Stimulated activated CD4-positive, alpha-beta T cell treated with anti-CD3 and anti-CD28 coated beads, Interleukin-4, amount 100 ng/mL, for 4 hours (primary cell): ENCODE data around the gene PRPSAP1.
A peak's percentile ranks its signal among the peaks of the same experiment; 100 is the strongest.
"Not testable (repeated sequence)": the region's sequence is repeated elsewhere in the genome, so short reads cannot be mapped to it uniquely, and the experiment has no call there.

Source experiments
- DNase-seq, 2 experiments: peaks; one replicate each; pipeline ENCODE4 v3.0.0-alpha.2; 2020

Gene PRPSAP1

DNA sequence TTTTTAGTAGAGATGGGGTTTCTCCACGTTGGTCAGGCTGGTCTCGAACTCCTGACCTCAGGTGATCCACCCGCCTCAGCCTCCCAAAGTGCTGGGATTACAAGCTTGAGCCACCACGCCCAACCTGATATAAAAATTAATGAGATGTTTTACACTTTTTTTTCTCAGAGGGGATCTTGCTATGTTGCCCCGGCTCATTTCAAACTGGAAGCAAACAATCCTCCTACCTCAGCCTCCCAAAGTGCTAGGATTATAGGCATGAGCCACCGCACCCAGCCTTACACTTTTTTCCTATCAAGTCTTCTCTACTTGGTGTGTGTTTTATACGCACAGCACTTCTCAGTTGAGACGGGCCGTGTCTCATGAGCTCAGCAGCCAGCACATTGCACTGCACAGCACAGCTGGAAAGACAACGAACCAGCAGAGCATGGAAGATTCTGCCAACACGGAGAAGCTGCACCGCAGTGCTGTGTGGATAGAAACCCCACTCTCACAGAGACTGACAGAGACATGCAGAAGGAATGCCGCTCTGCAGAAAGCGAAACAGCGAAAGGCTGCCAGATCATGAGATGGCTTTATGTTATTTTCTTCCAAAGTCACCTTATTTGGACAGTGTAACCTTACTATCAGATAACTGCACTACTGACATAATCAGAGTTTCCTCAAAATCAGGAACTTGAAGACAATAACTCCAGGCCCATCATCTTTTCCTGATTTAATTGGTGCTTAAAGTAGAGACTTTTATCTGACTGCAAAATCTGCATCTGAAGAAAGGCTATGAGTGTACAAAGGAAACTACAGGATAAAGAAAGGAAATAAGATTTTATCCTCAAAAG, 39.1 kb downstream of the PRPSAP1 start:
- no peak for DNase-seq

DNA sequence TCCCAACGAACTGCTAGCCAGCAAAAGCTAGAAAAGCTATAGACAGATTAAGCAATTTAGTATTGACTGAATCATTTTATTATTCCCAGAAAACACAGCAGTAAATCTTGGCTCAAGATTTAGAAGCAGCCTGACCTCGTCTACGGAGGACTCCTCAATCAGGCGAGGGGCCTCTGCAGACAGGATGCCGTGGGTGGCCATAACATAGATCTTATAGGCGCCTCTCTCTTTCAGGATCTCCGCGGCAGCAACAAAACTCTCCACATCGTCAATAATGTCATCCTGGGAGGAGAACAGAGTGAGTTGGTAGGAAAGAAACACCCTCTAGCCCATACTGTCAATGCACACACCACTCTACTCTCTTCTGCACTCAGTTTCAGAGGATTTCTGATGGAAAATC, 41.0 kb downstream of the PRPSAP1 start:
- DNase-seq: no peak

DNA sequence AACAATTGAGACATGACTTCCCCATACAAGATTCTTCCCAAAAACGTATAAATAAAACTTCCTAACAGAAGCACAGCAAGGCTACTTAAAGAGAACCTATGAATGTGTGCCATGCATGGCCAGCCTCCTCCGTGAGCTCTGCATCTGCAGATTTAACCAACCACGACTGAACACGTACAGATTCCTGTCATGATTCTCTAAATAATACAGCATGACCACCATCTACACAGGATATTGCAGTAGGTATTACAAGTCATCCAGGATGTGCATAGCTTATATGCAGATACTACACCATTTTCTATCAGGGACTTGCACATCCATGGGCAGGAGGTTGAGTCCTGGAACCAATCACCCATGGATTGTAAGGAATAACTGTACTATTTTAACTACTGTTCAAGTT, 44.3 kb downstream of the PRPSAP1 start:
- DNase-seq: no peak

DNA sequence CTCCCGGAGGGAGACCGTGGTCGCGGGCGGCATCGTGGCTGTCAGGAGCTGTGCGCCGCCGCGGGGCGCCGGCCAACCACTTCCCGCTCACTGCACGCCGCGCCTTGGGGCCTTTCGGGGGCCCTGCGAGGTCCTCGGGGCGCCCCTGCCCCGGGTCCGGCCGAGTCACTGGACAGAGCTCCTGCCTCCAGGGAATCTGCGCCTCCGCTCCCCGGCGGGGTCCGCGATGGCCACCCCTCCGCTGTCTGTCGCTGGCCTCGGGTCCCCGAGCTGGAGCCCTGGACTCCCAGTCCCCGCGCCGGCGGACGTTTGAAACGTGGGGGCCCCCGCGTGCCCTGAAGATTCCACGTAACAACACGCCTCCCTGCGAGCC, 45.8 kb downstream of the PRPSAP1 start, which contains the start of gene QRICH2:
TSS of gene QRICH2 (minus strand) at position 311 of the 373 bp plus-strand sequence. CDS start at position 33, 278 bp downstream.
- DNase-seq: no peak

DNA sequence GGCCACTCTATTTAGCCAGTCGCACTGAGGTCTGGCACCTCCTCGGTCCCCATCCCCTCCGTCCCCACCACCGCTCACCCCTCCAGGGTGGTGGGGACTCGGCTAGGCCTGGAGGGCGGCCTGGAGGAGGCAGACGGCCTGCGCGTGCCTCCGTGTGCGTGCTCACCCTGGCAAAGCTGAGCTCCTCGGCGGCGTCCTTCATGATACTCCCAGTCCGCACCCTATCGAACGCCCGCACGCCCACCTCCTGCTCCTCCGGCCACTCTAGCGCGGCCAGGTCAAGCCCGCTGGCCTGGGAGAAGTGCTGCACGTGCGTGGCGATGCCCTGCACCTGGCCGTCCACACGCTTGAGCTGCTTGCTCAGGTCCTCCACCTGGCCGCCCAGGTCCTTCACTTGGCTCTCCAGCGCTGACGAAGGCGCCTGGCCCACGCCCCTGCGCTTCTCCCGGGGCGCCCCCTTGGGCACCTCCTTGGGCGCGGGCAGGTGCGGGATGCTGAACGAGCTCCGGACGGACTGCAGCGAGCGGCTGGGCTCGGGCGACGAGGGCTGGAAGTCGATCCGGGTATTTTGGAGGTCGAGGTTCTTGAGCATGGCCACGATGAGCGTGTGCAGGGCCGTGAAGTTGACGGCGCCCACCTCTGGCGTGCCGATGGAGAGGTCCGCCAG, 46.3 kb downstream of the PRPSAP1 start:
- DNase-seq: no peak

DNA sequence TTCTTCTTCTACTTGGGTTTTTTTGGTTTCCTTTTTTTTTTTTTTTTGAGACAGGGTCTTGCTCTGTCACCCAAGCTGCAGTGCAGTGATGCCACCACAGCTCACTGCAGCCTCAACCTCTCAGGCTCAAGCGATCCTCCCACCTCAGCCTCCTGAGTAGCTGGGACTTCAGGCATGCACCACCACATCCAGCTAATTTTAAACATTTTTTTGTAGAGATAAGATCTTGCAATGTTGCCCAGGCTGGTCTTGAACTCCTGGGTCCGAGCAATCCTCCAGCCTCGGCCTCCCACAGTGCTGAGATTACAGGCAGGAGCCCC, 48.6 kb downstream of the PRPSAP1 start:
- not testable (repeated sequence) for DNase-seq

DNA sequence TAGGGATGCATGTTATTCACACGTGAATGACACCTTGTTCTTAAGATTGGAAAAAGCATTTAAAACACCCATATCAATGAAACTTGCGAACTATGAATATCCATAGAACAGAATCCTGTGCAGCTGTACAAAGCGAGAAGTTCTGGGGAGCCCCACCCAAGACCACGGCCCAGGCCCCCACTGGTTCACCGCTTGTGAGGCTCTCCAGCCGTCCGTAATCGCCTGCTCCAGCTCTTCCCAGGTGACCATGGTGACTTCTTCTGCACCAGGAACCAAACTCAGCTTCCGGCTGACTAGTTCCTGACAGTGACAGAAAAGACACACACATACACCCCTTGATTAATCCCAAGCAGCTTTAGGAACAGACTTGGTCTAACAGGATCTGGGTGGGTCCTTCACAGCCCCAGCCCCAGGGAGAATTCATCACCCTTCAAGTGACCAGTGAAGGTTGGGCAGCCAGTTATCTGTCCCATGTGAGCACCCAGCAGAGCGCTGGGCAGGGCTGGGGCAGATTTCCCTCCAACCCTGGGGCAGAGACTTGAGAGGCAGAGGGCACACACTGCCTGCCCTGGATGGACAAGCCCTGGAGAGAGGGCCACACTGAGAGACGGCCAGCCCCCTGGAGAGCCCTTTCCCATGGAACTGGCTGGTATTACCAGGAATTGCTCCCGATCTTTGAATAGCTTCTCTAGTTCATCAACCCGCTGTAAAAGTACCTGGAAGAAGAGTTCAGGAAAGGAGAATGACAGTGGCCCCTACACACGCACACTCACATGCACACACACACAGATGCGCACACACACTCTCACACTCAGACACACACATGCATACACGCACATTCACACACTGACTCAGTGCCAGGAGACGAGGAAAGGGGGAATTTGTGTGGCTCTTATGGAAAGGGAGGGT, 49.2 kb downstream of the PRPSAP1 start:
- no peak for DNase-seq

DNA sequence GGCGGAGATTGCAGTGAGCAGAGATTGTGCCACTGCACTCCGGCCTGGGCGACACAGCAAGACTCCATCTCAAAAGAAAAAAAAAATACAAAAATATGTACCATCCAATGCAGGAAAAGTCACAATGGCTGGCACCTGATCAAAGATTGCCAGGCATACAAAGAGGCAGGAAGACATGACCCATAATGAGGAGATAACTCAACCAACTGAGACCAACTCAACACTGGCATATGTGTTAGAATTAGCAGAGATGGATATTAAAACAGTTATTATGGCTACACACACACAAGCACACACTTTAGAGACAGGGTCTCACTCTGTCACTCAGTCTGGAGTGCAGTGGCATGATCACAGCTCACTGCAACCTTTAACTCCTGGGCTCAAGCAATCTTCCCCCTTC, 56.3 kb downstream of the PRPSAP1 start:
- DNase-seq: no peak

DNA sequence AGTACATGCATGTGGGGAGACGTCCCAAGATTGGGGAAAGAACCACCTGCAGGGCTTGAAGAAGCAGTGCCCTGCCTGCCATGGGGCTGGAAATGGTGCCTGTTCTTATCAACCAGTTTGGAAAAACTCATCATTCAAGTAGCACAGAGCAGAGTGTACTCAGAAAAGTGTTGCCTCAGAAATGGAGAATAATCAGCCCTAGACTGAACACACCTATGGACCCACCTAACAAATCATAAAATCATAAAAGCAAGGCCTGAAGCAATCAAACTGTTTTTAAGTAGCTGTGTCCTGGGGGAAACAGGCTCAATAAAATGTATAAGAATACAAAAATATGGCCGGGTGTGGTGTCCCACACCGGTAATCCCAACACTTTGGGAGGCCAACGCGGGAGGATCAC, 56.8 kb downstream of the PRPSAP1 start:
- no peak for DNase-seq

DNA sequence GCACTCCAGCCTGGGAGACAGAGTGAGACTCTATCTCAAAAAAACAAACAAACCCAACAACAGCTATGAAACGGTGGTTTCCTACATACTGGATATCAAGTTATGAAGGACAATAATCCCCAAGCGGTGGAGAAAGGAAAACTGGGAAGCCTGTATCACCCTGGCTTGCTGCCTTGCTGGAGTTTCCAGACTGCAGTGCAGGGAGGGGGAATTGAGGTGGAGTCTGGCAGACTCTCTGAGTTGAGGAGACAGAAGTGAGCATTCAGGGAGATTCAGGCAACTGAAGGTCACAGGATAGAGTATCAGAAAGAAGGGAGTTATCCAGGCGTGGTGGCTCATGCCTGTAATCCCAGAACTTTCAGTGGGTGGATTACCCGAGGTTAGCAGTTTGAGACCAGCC, 57.5 kb downstream of the PRPSAP1 start:
- no peak for DNase-seq

DNA sequence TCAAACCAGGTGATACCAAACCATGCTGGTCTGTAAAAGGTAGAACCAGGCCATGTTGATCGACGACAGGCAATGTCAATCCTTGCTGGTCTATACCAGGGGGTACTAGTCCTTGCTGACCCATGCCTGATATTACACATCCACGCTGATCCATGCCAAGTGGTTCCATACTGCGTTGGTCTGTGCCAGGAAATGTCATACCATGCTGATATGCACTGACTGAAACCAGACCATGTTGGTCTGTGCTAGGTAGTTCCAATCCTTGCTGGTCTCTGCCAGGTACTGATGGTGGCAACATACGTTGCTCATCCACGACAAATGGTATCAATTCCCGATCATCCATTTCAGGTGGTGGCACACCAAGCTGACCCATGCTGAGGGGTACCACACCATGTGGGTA, 60.6 kb downstream of the PRPSAP1 start:
- DNase-seq: no peak

DNA sequence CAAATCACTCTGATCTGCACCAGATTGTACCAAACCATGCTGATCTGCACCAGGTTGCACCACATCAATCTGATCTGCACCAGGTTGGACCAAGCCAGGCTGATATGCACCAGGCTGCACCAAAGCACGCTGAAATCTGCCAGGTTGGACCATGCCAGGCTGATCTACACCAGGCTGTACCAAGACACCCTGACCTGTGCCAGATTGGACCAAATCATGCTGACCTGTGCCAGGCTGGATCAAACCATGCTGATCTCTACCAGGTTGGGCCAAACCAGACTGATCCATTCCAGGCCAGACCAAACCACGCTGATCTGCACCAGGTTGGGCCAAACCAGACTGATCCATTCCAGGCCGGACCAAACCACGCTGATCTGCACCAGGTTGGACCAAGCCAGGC, 61.1 kb downstream of the PRPSAP1 start:
- no peak for DNase-seq

DNA sequence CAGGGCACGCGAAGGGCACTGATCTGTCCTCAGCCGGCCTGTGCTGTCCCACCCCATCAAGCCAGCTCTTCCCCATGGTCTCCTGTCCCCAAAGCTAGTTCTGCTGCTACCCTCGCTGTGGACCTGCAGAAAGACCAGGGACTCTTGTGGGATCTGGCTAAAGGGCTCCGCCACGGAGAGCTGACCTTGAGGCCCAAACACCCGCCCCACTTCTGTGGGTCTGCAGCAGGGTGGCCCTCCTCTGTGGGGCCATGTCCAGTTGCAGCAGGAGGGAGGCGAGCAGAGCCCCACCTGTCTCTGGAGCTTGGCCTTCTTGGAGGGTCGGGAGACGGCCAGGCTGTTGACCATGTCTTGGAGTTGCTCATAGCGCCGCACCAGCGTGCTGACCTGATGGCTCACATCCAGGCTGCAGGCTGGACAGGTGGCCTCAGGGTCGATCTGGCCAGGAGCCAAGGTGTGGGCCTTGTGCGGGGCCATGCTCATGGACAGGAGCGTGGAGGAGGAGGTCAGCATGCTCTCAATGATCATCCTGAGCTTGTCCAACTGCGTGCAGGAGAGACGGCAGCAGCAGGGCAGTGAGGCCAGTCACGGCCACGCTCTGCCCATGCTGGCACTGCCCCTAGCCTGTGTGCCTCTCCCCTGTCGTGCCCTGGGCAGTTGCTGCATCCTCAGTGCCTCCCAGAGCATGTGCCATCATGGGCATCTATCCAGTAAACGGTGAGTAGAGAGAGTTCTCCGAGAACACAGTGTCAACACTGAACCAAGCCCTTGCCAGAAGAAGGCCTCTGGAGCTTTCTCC, 71.9 kb downstream of the PRPSAP1 start:
- no peak for DNase-seq

DNA sequence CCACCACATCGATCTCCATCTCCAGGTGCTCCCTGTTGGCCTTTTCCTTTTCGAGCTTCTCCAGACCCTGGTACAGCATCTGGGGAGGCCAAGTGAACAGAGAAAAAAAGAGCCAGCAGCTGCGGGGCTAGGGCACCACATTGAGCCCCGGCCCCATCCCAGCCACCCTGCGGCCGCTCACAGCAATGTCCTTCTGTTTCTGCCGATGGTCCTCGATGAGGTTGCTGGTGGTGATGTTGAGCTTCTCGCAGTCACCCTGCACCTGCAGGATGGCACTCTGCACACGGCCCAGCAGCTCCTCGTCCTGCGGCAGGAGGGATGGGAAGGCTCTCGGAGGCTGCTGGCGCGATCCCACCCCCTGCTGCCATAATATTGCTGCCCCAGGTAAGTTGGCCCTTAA, 73.1 kb downstream of the PRPSAP1 start:
- DNase-seq: no peak

DNA sequence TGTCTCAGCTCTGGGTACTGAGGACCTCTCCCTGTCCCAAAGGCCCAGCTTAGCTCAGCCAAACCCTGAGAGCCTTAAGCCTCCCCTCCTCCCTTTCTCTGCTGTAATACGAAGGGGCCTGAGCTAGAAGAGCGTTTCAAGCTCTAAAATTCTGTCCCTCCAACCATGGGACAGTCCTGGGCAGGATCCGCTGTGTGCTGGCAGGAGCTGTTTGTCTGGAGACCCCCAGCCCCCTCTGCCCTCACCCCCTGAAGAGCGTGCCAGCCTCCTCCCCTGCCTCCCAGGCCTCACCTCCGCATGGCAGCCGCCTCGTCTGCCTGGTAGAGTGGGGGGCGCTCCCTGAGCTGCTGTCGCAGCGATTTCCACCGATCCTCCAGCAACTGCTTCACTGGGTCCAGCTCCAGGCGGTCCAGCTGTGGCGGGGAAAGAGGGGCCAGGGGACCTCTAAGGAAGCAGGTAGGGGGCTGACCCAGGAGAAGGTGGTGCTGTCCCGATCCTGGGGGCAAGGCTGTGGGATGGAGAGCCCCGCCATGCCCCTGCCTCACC, 73.9 kb downstream of the PRPSAP1 start:
- DNase-seq: no peak

DNA sequence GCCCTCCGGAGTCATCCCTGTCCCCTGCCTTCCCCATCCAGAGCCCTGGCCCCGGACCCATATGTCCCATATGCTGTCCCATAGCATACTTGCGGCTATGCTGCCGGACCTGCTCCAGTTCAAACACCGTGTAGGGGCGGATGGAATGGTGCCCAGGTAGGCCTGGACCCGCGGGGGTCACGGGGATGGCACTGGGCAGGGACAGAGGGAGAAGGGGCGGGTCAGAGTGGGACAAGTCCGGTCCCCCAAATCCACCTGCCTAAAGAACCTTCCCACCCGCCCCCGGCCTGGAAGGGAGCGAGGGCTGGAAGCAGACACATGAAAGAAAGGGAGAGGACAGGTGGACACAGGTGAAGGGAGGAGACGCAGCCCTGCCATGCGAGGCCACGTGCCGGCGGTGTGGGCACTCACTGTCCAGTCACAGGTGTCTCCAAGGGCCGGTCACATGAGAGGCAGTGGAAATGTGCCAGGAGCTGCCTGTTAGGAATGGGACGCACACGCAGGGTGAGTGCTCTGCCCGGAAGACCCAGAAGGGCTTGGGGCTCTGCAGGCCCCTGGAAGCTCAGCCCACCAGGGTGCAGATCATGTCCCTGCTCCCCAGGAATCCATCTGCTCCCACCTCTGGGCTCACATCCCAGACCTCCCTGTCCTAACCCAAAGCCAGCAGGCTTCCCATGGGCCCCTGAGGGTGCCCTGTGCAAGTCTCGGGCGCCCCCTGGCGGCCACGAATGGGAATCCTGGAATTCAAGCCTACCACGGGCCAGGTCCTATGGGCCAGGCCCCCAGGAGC, 74.6 kb downstream of the PRPSAP1 start:
- DNase-seq: peak; percentile 77 to 89

DNA sequence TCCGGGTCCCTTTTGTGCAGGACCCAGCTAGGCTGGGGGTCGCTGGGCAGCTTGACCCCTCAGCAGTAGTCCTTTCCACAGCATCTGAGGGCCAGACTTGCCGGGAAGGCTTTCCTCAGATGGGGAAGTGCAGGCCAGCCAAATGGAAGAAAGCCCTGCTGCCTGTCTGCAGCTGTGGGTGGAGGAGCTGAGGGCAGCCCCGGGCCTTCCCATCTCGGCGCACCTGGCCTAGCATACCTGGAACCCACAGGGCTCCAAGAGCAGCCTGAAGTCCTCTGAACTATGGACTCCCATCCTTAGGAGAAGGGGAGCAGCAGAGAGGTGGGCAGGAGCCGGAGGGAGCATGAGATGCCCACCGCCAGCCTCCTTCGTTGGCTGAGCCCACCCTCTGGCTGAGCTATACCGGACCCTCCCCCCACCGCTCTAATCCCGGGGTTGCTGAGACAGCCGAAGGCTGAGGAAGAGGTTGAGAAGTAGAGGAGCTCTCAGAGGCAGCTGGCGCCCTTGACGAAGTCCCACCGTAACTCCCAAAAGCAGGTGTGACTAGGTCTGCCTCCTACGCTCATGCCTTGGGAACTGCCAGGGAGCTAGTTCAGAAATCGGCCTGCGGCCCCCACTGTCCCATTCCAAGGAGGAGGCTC, 75.3 kb downstream of the PRPSAP1 start:
- no peak for DNase-seq

DNA sequence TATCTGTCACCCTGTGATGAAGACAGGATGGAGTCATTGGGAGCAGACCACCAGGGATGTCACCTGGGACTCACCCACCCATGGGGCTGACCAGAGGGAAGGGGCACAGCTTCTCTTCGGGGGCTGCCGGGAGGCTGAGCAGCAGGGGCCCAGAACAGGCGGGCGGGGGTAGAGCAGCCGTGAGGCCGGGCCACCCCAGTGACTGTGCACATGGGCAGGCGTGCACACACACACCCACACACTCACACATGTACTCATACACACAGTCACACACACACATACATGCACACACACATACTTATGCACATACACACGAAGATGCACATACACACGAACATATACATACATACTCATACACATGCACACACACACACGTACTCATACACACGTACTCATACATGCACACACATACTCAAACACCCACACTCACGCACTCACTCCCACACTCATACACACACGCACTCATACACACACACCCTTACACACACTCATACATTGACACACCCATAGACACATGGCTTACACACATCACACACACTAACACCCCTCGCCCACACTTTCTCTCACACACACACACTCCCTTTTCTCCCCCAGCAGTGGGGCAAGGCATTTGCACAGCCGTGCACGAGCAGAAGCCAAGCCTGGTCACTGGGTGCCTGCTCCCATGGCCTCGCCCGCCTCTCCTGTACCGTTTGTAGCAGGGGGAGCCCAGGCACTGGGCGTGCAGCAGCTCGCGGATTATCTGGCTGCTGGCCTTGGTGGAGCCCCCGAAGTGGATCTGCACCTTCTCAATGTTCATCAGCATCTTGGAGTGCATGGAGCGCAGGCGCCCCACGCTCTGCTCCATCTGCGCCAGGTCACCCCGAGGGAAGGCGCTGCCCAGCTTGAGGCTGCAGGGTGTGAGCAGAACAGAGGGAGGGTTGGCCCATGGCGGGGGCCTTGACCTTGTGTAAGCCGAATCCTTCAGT, 76.1 kb downstream of the PRPSAP1 start:
- DNase-seq: no peak

DNA sequence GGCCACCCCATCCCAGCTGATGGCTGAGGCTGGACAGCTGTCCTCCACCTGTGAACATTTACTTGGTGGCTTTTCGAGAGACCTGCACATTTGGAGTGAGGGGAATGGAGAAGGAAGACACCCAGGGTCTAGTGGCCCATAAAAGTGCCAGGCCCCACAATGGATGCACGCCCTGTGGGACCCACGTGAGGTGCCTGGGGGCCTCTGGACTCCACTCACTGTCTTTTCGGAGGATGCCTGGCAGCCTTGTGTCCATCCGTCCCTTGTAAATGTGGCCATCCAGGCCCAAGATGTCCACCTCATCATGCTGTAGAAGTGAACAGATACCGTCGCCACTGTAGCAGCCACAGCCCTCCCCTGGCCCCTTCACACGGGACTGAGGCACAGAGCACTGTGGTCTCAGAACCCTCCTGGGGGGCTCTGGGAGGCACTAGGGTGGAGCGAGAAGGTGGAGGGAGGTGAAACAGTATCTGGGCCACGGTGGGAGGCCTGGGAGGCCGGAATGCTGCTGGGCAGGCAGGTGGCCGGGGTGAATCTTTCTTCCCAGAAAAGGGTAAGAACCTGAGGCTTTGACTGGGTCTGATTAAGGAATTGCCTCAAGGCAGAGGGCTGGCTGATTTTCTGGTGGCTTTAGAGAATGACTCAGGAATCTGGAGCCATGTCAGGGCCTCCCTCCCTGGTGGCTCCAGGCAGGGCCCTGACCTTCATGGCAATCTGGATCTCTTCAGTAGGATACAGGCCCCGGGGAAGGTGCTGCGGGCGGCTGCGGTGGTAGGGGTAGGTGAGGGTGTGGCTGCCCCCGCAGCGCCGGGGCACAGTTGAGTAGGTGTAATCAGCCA, 77.0 kb downstream of the PRPSAP1 start:
- no peak for DNase-seq
